Stimulated activated CD4-positive, alpha-beta T cell treated with anti-CD3 and anti-CD28 coated beads, Interleukin-15, amount 100 ng/mL, for 1 hour (primary cell): Measurements from ENCODE around the gene FIZ1.

Experiments used
- DNase-seq, 2 donors: peaks; one replicate each; pipeline ENCODE4 v3.0.0-alpha.2; 2020; ENCODE audit warnings: low read depth in 1 of 2, low spot score in 1 of 2

The FIZ1 gene

GRCh38 chr19:55635856-55636440 lies 36.6 kb upstream of the FIZ1 start:
- no peak for DNase-seq

DNA sequence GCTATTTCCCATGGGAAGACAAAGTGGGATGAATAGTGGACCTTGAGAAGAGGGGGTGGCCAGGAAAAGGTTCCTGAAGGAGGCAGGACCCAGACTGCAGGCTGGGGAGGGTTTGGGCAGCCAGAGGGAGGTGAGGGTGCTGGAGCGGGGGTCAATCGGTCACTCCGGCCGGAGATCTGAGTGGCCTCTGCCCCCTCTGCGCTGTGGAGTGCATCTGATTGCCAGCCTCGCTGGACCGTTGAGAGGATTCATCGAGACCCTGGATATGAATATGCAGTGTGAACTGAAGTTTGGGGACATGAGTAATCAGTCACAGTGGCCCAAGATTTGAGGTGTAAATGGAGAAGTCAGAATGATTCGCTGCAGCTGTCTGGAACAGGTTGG lies 36.0 kb upstream of the FIZ1 start:
- DNase-seq, result no peak

- DNase-seq, result no peak
Measured at GRCh38 chr19:55633861-55634260, 34.5 kb upstream of the FIZ1 start.

DNA sequence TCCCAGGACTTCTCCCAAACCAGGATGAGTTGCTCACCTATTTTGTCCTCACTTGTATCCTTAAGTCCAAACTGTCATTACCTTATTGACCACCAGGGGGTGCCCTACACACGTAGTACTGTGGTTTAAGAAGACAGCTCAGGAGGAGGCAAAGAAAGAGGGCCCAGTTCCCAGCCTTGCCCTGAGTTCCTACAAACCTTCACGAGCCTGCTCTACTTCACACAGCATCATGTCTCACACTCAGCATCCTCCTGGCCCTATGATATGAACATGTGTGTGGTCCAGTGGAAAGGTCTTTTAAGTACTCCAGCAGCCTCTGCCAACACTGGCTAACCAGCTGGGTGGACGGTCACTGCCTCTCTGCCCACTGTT lies 33.1 kb upstream of the FIZ1 start:
- DNase-seq, result peak in 1 of 2 donors; percentile 74

DNA sequence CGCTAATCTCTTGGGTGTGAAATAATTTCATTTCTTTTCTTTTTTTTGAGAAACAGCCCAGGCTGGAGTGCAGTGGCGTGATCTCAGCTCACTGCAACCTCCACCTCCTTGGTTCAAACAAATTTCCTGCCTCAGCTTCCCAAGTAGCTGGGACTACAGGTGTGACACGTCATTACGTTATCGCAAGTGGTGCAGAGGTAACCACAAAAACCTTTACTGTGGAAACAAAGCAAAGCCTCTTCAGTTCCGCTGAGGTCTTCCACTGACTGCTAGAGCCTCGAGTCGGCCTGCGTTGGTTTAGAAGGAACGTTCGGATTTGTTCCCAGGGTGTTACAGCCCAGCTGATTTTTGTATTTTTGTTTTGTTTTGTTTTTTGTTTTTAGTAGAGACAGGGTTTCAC lies 27.0 kb upstream of the FIZ1 start:
- DNase-seq, result no peak

GRCh38 chr19:55625004-55625326 lies 25.6 kb upstream of the FIZ1 start:
- DNase-seq, result no peak

DNA sequence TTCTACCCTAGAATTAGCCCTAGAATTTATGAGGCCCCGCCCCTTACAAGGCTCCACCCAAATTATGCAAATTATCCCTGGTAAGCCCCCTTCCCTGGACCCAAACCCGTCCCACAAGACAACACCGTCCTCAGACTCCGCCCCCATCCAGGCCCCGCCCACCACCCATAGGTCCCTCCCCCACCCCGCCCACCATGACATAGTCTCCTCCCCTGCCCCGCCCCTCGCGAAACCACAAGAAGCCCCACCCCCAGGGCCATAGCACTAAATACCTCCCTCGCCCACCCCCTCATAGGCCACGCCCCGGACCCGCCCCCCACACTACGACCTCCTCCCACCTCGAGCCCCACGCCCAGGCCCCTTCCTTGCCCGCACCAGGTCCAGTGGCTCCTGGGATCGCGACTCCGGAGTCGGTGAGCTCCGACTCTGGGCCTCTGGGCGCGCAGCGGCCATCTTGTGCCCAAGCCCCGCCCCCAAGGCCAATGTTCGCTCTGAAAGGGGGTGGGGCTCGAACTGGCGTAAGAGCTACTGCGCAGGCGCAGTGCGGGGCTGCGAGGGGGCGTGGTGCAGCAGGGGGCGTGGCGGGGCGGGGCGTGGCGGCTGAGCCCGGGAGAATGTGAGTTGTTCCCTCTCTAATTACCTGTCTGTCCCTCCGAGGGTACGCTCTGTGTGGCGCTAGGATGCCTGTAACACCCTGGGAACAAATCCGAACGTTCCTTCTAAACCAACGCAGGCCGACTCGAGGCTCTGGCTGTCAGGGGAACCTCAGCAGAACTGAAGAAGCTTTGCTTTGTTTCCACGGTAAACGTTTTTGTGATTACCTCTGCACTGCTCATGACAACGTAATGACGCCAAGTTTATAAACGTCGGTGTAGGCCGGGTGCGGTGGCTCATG lies 25.0 kb upstream of the FIZ1 start, which contains the start of gene ZNF784:
Gene ZNF784 (minus strand): TSS at position 458 of the 895 bp plus-strand sequence. CDS start 5 bp downstream, at position 453.
- DNase-seq, result peak; percentile 90 to 92

DNA sequence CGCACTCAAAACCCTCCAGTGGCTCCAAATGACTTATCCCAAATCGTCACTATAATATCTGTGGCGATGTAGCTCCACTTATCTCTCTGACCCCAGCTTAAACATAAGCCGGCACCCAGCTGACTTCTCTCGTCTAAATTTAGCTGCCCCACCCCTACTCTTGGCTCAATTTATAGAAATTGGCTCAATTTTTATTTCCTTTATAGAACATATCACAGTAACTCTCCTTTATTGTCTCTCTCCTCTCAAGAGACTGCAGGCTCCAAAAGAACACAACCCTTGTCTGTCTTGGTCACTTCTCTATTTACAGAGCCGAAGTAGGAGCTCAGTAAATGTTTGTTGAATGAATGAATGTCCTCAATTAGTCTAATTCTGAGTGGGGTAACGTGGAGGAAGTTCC lies 24.2 kb upstream of the FIZ1 start:
- no peak for DNase-seq

GRCh38 chr19:55623130-55623529 lies 23.8 kb upstream of the FIZ1 start:
- no peak for DNase-seq

GRCh38 chr19:55622242-55622969 lies 23.1 kb upstream of the FIZ1 start:
- DNase-seq, result no peak

GRCh38 chr19:55621673-55622231 lies 22.4 kb upstream of the FIZ1 start:
- DNase-seq, result no peak

- DNase-seq, result no peak
Measured at GRCh38 chr19:55621205-55621672, 21.9 kb upstream of the FIZ1 start.

- no peak for DNase-seq
Measured at GRCh38 chr19:55620410-55621204, 21.3 kb upstream of the FIZ1 start.

- no peak for DNase-seq
Measured at GRCh38 chr19:55619286-55619685, 20.0 kb upstream of the FIZ1 start.

- DNase-seq, result no peak
Measured at GRCh38 chr19:55618426-55618825, 19.1 kb upstream of the FIZ1 start.

DNA sequence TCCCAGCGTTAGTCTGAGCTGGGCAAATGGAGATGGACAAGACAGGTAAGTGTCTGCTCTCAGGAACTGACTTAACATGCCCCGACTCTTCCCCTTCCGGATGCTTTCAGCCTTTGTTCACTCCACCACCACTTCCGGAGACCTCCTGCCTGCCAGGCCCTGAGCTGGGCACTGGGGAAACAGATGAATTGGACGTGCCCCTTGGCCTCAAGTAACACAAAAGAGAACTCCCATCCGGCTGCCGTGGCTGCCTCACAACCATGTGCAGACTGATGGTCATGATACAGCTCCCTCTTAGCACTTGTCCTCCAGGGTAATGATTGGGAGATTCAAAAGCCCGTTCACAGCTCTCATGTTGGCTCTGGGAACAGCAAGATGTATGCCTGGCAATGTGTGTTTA lies 18.1 kb upstream of the FIZ1 start:
- DNase-seq, result no peak

- DNase-seq, result no peak
Measured at GRCh38 chr19:55616395-55616875, 17.1 kb upstream of the FIZ1 start.

DNA sequence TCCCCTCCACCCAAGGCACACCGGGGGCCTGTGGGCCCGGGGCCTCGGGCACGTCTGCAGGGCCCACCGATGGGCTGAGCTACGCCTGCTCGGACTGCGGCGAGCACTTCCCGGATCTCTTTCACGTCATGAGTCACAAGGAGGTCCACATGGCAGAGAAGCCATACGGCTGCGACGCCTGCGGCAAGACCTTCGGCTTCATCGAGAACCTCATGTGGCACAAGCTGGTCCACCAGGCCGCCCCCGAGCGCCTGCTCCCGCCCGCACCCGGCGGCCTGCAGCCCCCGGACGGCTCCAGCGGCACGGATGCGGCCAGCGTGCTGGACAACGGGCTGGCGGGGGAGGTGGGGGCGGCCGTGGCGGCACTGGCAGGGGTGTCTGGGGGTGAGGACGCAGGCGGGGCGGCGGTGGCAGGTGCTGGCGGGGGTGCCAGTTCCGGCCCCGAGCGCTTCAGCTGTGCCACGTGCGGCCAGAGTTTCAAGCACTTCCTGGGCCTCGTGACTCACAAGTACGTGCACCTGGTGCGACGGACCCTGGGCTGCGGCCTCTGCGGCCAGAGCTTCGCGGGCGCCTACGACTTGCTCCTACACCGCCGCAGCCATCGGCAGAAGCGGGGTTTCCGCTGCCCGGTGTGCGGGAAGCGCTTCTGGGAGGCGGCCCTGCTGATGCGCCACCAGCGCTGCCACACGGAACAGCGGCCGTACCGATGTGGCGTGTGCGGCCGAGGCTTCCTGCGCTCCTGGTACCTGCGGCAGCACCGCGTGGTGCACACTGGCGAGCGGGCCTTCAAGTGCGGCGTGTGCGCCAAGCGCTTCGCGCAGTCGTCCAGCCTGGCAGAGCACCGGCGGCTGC lies 16.5 kb upstream of the FIZ1 start:
- no peak for DNase-seq

GRCh38 chr19:55614711-55615542 lies 15.6 kb upstream of the FIZ1 start:
- no peak for DNase-seq
